OCI-M2 (cell line): ENCODE measurements around the gene LAIR2.

Experiments used
- DNase-seq: peaks from one replicate; lab custom pipeline; 2025; ENCODE audit not compliant: unreplicated experiment; lab: John Stamatoyannopoulos, UW

Gene LAIR2, protein sequence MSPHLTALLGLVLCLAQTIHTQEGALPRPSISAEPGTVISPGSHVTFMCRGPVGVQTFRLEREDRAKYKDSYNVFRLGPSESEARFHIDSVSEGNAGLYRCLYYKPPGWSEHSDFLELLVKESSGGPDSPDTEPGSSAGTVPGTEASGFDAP

GRCh38 chr19:54502518-54503048 is at the start of gene LAIR2:
LAIR2 (plus strand) TSS chr19:54502831; CDS start chr19:54502919, 88 bp downstream.
- DNase-seq = no peak

DNA sequence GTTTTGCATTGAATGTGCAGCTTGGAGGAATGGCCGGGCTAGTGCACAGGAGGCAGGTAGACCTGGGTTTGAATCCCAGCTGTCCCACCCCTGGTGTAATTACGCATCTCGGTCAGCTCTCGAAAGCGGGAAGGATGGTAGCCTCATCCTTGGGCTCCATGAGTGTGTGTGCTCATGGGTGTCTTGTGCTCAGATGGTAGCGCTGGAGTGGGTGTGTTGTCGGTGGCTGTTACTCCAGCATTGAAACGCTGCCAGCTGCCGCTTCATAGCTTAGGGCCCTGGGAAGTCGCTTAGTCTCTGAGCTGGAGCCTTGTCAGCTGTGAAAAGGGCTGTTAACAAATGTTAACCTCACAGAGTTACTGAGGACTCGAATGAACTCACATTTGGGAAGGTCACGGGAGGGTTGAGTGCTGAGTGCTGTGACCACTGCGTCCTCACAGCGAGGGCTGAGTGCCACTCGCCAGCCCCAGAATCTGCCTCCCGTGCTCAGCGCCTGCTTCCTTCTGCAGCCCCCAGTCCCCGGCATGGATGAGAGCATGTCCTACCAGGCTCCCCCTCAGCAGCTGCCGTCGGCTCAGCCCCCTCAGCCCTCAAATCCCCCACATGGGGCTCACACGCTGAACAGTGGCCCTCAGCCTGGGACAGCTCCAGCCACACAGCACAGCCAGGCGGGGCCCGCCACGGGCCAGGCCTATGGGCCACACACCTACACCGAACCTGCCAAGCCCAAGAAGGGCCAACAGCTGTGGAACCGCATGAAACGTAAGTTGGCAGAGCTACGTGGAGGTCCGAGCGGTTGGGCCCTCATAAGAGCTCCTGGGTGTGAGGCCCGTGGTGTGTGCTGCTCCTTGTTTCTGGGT is 48.5 kb upstream of the LAIR2 start:
- DNase-seq = no peak

GRCh38 chr19:54454781-54455675 is 47.6 kb upstream of the LAIR2 start:
- no peak for DNase-seq

DNA sequence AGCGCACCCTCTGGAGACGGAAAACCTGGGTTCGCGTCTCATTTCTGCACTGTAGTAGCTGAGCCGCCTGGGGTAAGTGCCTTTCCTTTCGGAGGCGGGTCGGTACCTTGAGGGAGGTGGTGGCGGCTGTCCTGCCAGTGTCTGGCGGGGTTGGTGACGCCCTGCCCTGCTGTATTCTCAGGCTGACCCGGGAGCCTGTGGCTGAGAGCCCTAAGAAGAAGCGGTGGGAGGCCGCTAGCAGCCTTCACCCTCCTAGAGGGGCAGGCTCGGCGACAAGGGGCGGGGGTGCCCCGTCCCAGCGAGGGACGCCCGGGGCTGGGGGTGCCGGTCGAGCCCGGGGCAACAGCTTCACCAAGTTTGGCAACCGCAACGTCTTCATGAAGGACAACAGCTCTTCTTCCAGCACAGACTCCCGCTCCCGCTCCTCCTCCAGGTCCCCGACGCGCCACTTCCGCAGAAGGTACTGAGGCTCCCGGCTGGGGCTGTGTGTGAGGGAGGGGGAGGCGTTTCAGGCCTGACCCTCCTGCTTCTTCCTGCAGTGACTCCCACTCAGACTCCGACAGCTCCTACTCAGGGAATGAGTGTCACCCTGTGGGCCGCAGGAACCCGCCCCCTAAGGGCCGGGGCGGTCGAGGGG is 46.7 kb upstream of the LAIR2 start:
- DNase-seq = no peak

GRCh38 chr19:54456423-54457373 is 45.9 kb upstream of the LAIR2 start:
- DNase-seq = no peak

GRCh38 chr19:54457773-54458647 is 44.6 kb upstream of the LAIR2 start:
- DNase-seq = no peak

GRCh38 chr19:54458648-54459281 is 43.9 kb upstream of the LAIR2 start:
- no peak for DNase-seq

- no peak for DNase-seq
These were observed 43.1 kb upstream of the LAIR2 start for GRCh38 chr19:54459282-54460229.

- DNase-seq = no peak
These were observed 42.2 kb upstream of the LAIR2 start for GRCh38 chr19:54460230-54461005.

- no peak for DNase-seq
These were observed 41.4 kb upstream of the LAIR2 start for GRCh38 chr19:54461210-54461609.

- no peak for DNase-seq
These were observed 41.0 kb upstream of the LAIR2 start for GRCh38 chr19:54461613-54462012.

- no peak for DNase-seq
These were observed 40.5 kb upstream of the LAIR2 start for GRCh38 chr19:54462047-54462654.

DNA sequence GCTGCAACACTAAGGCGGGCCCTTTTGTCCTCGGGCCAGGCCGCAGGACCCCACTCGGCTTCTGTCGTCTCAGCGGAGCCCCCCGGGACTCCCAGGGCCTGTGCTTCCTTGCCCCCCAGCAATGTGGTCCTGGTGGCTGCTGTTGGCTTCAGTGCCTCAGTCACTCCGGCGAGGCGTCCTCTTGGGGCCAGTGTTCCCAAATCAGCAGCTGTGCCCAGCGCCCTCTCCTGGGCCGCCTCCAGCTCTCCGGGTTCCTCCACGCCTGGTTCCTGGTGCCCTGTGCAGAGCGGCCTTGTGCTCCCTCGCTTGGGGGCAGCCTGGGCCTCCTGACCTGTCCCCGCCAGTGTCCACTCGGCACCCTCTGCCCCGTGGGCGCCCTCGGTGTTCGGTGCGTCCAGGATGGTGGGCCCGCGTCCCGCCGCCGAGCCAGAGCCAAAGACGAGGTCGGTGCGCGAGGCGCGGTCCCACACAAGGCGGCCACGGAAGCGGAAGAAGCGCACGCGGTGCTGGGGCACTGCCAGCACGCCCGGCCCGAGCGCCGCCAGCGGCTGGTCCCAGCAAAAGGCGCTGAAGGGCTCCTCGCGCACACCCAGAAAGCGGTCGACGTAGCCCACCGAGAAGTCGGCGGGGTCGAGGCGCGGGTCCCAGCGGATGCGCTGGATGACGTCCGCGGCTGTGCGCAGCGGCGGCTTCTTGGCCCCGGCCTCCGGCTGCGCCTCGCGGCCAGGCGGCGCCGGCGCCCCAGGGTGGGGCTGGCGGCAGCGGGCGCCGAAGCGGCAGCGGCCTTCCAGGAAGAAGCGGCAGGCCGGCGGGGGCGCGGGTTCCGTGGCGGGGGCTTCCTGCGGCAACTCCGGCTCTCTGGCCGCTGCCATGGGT is 39.7 kb upstream of the LAIR2 start:
- peak; percentile 25 for DNase-seq

DNA sequence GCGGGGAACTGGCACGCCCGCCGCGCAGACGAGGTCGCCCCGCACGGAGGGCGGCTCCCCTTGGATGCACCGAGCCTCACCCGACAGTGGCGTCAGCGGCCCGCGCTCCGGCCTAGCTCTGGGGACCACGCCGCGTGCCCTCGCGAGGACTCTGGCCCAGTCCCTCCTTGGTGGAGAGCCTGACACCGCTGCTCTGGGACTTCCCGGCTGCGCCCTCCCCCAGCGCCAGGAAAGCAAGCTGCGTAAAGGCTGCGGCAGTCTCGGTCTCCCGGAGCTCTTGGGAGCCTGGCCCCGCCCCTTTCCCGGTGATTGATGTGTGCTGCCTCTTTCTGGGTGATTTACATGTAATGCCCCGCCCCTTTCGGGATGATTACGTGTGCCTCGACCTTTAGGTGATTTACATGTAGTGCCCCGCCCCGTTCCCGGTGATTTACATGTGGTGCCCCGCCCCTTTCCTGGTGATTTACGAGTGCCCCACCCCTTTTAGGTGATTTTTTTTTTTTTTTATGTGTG is 39.0 kb upstream of the LAIR2 start, which contains the start of gene LENG9:
TSS of gene LENG9 (minus strand) at position 248 of the 513 bp plus-strand sequence. CDS start 252 bp downstream, outside the sequence.
- peak; percentile 93 for DNase-seq
